ENCODE measurements around the gene LAMTOR5. TPM values are rescaled to one million over a fixed set of nuclear protein-coding genes. Genes with fewer than 3 reads are reported as not detected.
A peak's percentile ranks its signal among the peaks of the same experiment; 100 is the strongest.
"Not testable (repeated sequence)": the region's sequence is repeated elsewhere in the genome, so short reads cannot be mapped to it uniquely, and the experiment has no call there.

The LAMTOR5 gene
- total and polyA plus RNA-seq, 3 donors from 2014 or later = 75.4 to 179 (median 88.8) TPM

GRCh38 chr1:110412576-110412975, 5.1 kb upstream of the LAMTOR5 start:
- Histone ChIP-seq H3K36me3 (ENCODE audit: low read depth, missing control alignments) (no peaks in the 10 kb centered on the region), H3K27me3 (no peaks in the 10 kb centered on the region), H3K4me3 (no peak overlapping the region), H3K27ac (peak overlapping the region; percentile 80 to 86), H3K9me3 (no peaks in the 10 kb centered on the region), H3K4me1 (peaks cover 41% of the 10 kb centered on the region)
- intact Hi-C loops (cut with DNase I; ENCODE audit: low total_unique reads) = no loop called here
- 21 to 40% methylated on average over 4 of the region's 4 CpGs for WGBS, 2 donors
- peak; percentile 90 for DNase-seq
- no peak for TF ChIP-seq POLR2A (IDR thresholded peaks at IDR 0.05)
- TF ChIP-seq, protein P1, sequence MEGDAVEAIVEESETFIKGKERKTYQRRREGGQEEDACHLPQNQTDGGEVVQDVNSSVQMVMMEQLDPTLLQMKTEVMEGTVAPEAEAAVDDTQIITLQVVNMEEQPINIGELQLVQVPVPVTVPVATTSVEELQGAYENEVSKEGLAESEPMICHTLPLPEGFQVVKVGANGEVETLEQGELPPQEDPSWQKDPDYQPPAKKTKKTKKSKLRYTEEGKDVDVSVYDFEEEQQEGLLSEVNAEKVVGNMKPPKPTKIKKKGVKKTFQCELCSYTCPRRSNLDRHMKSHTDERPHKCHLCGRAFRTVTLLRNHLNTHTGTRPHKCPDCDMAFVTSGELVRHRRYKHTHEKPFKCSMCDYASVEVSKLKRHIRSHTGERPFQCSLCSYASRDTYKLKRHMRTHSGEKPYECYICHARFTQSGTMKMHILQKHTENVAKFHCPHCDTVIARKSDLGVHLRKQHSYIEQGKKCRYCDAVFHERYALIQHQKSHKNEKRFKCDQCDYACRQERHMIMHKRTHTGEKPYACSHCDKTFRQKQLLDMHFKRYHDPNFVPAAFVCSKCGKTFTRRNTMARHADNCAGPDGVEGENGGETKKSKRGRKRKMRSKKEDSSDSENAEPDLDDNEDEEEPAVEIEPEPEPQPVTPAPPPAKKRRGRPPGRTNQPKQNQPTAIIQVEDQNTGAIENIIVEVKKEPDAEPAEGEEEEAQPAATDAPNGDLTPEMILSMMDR (IDR thresholded peaks at IDR 0.05) = peak; percentile 79 to 88 (median 86)

DNA sequence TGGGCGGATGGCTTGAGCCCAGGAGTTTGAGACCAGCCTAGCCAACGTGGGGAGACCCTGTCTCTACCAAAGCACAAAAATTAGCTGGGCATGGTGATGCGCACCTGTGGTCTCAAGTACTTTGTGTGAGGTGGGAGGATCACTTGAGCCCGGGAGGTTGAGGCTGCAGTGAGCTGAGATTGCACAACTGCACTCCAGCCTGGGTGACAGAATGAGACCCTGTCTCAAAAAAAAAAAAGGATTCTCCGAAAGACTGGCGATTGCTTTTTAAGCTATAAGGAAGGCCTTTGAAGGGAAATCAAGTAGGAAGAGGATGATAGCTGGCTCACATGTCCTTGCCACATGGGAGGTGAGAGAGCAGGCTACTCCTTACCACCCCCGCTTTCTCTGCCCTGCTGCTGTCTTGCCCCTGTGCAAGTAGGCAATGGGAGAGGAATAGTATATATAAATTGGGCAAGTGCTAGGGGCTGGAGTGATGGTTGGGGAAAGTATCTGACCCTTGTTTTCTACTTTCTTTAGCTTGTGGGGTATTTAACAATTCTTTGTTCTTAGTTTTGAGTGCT, 3.8 kb upstream of the LAMTOR5 start:
- no peaks in the 10 kb centered on the region for H3K27me3 ChIP-seq
- intact Hi-C loops (cut with DNase I; ENCODE audit: low total_unique reads) = no loop called here
- TF ChIP-seq, protein P1 (IDR thresholded peaks at IDR 0.05) = no peak
- TF ChIP-seq POLR2A (IDR thresholded peaks at IDR 0.05) = no peak
- H3K27ac ChIP-seq = no peak overlapping the region
- DNase-seq = peak; percentile 39
- WGBS, 2 donors = 60 to 71% methylated on average over 7 of the region's 7 CpGs
- H3K4me3 ChIP-seq = no peak overlapping the region
- H3K9me3 ChIP-seq = no peaks in the 10 kb centered on the region
- H3K36me3 ChIP-seq (ENCODE audit: low read depth, missing control alignments) = no peaks in the 10 kb centered on the region
- peaks cover 44% of the 10 kb centered on the region for H3K4me1 ChIP-seq

GRCh38 chr1:110409316-110409715, 1.8 kb upstream of the LAMTOR5 start:
- H3K4me1 ChIP-seq = peaks cover 31% of the 10 kb centered on the region
- no peak for DNase-seq
- H3K36me3 ChIP-seq (ENCODE audit: low read depth, missing control alignments) = no peaks in the 10 kb centered on the region
- intact Hi-C loops (cut with DNase I; ENCODE audit: low total_unique reads) = loop anchor here (10.0 kb wide), 1 partner anchor 65 kb away; no protein-coding TSS in a partner anchor
- H3K4me3 ChIP-seq = no peak overlapping the region
- TF ChIP-seq POLR2A (IDR thresholded peaks at IDR 0.05) = no peak
- TF ChIP-seq, protein P1 (IDR thresholded peaks at IDR 0.05) = no peak
- H3K27me3 ChIP-seq = no peaks in the 10 kb centered on the region
- WGBS, 2 donors = 81 to 83% methylated on average over 6 of the region's 6 CpGs
- H3K27ac ChIP-seq = no peak overlapping the region
- H3K9me3 ChIP-seq = no peaks in the 10 kb centered on the region

DNA sequence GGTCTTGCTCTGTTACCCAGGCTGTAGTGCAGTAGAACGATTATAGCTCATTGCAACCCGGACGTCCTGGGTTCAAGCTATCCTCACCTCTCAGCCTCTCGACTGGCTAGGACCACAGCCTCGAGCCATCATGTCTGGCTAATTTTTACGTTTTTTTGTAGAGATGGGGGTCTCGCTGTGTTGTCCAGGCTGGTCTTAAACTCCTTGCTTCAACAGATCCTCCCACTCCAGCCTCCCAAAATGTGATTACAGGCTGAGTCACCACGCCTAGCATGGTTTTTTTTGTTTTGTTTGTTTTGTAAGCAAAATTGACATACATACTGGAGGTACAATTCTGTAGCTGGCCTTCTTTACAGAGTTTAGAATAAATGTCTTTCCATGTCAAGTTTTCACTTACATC, 994 bp upstream of the LAMTOR5 start:
- no peak for DNase-seq
- intact Hi-C loops (cut with DNase I; ENCODE audit: low total_unique reads) = loop anchor here (10.0 kb wide), 1 partner anchor 64 kb away; no protein-coding TSS in a partner anchor
- H3K27ac ChIP-seq = no peak overlapping the region
- H3K4me1 ChIP-seq = peaks cover 24% of the 10 kb centered on the region
- 52 to 71% methylated on average over 8 of the region's 8 CpGs for WGBS, 2 donors
- no peaks in the 10 kb centered on the region for H3K27me3 ChIP-seq
- H3K9me3 ChIP-seq = no peaks in the 10 kb centered on the region
- H3K36me3 ChIP-seq (ENCODE audit: low read depth, missing control alignments) = no peaks in the 10 kb centered on the region
- H3K4me3 ChIP-seq = peak overlapping the region in 1 of 2 donors; percentile 90
- TF ChIP-seq, protein P1 (IDR thresholded peaks at IDR 0.05) = no peak
- TF ChIP-seq POLR2A (IDR thresholded peaks at IDR 0.05) = no peak

DNA sequence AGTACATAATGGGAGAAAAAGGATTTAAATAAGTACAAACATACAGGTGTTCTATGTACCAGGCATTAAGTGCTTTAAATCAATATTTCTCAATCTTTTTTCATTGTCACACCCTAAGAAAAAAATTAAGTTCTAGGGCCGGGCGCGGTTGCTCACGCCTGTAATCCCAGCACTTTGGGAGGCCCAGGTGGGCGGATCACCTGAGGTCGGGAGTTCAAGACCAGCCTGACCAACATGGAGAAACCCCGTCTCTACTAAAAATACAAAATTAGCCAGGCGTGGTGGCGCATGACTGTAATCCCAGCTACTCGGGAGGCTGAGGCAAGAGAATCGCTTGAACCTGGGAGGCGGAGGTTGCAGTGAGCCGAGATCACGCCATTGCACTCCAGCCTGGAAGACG, 1.1 kb downstream of the LAMTOR5 start:
- H3K36me3 ChIP-seq (ENCODE audit: low read depth, missing control alignments); DNase-seq; H3K9me3 ChIP-seq; H3K27me3 ChIP-seq: not testable (repeated sequence)
- intact Hi-C loops (cut with DNase I; ENCODE audit: low total_unique reads) = loop anchor here (10.0 kb wide), 1 partner anchor 62 kb away; no protein-coding TSS in a partner anchor
- peak overlapping the region; percentile 90 to 95 for H3K4me3 ChIP-seq
- H3K4me1 ChIP-seq = peaks cover 10% of the 10 kb centered on the region
- WGBS, 2 donors = 55 to 56% methylated on average over 15 of the region's 15 CpGs
- H3K27ac ChIP-seq = peak overlapping the region; percentile 91 to 93
